Right lobe of liver (tissue), 6 donors: ENCODE results near the gene LRIT3. TPM values are rescaled to one million over a fixed set of nuclear protein-coding genes. Genes with fewer than 3 reads are reported as not detected.

Source experiments
- ATAC-seq, 4 donors: fragments of 200-7000 bp; cut with Tn5 transposase; one replicate each; pipeline ENCODE4 v1.9.1; 2020; ENCODE audit warnings: mild to moderate bottlenecking in 4 of 4, moderate library complexity in 4 of 4
- DNase-seq, 3 donors: peaks; one replicate each; pipeline ENCODE4 v3.0.0-alpha.2; 2020
- H3K27ac ChIP-seq, 3 donors: fragments of 200-600 bp; one replicate each; pipeline ENCODE4 v1.8.0; 2022
- H3K27me3 ChIP-seq, 2 donors: fragments of 200-600 bp; one replicate each; pipeline ENCODE4 v1.8.0; 2022
- H3K36me3 ChIP-seq, 4 donors: fragments of 200-600 bp; sonication (generic) in 1 of 4; one replicate each; pipeline versions ENCODE4 v1.5.1 to v1.8.0; 2017 to 2022; ENCODE audit warnings: control low read depth in 1 of 4
- H3K4me1 ChIP-seq, 4 donors: fragments of 200-600 bp; sonication (generic) in 1 of 4; one replicate each; pipeline versions ENCODE4 v1.5.1 to v1.8.0; 2017 to 2022; ENCODE audit warnings: control low read depth in 1 of 4
- H3K4me3 ChIP-seq, 3 donors: fragments of 200-600 bp; one replicate each; pipeline ENCODE4 v1.8.0; 2022
- H3K9me3 ChIP-seq, 4 donors: fragments of 200-600 bp; sonication (generic) in 1 of 4; one replicate each; pipeline versions ENCODE4 v1.5.1 to v1.8.0; 2017 to 2022; ENCODE audit warnings: control low read depth in 1 of 4
- CTCF ChIP-seq, 4 donors: fragments of 200-600 bp in 3 of 4; fragments of 450-650 bp in 1 of 4; IDR thresholded peaks; one replicate each; pipeline versions ENCODE4 v1.5.1 to v1.8.0; 2016 to 2022; ENCODE audit warnings: antibody characterized with exemption in 4 of 4, mild to moderate bottlenecking in 2 of 4
- POLR2A ChIP-seq: fragments of 450-650 bp; IDR thresholded peaks from one replicate; pipeline ENCODE4 v1.6.1; 2017; ENCODE audit warnings: antibody characterized with exemption, mild to moderate bottlenecking
- WGBS: methylation state at CpG from one replicate; pipeline ENCODE4 v1.1.6; 2018; ENCODE audit warnings: low coverage, low lambda C conversion rate; ENCODE audit not compliant: insufficient coverage; ENCODE audit errors: missing lambda C conversion rate; 5-methylcytosine and 5-hydroxymethylcytosine counted together
- intact Hi-C, 2 donors: fragments of 100-400 bp; cut with DNase I; formaldehyde crosslinking; loops; one replicate each; pipeline versions ENCODE4 v1.11.2 to v1.14.1; 2022
- total RNA-seq, 6 experiments: library from RNA; depleted of rRNA in 2 of 6; stranded (reverse); fragments of >200 nt in 2 of 6; fragmentation: NEBNext Ultra II Directional in 3 of 6; extraction: Animal tissue kit (Norgen Biotek cat#: 25700) in 3 of 6; gene quantifications; one replicate each; pipeline versions ENCODE4 v1.1.0 to v1.2.4, GENCODE V29; 2016 to 2023
- donor health status: DM: no; HTN: yes; CAD: no.
- donor health status: DM: no; HTN: no; CAD: no.
- donor health status: DM: no; HTN: no; CAD: no.
- donor health status: DM: no; HTN: yes; CAD: no.
- donor health status: DM: no; HTN: yes; CAD: no.

LRIT3 gene
- total RNA-seq, 6 experiments from 2014 or later, result 0.05 to 0.25 (median 0.15) TPM

- Histone ChIP-seq H3K27ac (no peak overlapping the region), H3K27me3 (no peaks in the 10 kb centered on the region), H3K36me3 (peaks cover 0 to 24% (median 9%) of the 10 kb centered on the region in 4 donors), H3K4me3 (no peak overlapping the region), H3K4me1 (peaks cover 0 to 11% (median 4%) of the 10 kb centered on the region in 4 donors), H3K9me3 (no peaks in the 10 kb centered on the region)
- WGBS, result 85% methylated on average over 2 of the region's 2 CpGs
- ATAC-seq (no peak), DNase-seq (no peak)
- intact Hi-C loops, result no loop called here
- TF ChIP-seq CTCF (IDR thresholded peaks at IDR 0.05) (no peak), POLR2A (no peak)
Measured at GRCh38 chr4:109820563-109820962, 27.3 kb upstream of the LRIT3 start.

GRCh38 chr4:109821185-109821584 is 26.7 kb upstream of the LRIT3 start:
- no peak for TF ChIP-seq CTCF (IDR thresholded peaks at IDR 0.05)
- TF ChIP-seq POLR2A, result no peak
- DNase-seq (no peak), ATAC-seq (no peak)
- Histone ChIP-seq H3K27me3 (no peaks in the 10 kb centered on the region), H3K9me3 (no peaks in the 10 kb centered on the region), H3K27ac (no peak overlapping the region), H3K4me1 (peaks cover 0 to 11% (median 4%) of the 10 kb centered on the region in 4 donors), H3K36me3 (peaks cover 0 to 24% (median 9%) of the 10 kb centered on the region in 4 donors), H3K4me3 (no peak overlapping the region)
- WGBS, result 66% methylated on average over 2 of the region's 2 CpGs
- intact Hi-C loops, result no loop called here

- Histone ChIP-seq H3K27ac (no peak overlapping the region), H3K9me3 (no peaks in the 10 kb centered on the region), H3K27me3 (no peaks in the 10 kb centered on the region), H3K36me3 (peaks cover 0 to 17% (median 6%) of the 10 kb centered on the region in 4 donors), H3K4me3 (no peak overlapping the region), H3K4me1 (no peaks in the 10 kb centered on the region)
- TF ChIP-seq CTCF (IDR thresholded peaks at IDR 0.05) (peak; percentile 54 to 65 (median 60)), POLR2A (no peak)
- no peak for DNase-seq
- intact Hi-C loops, result no loop called here
- ATAC-seq, result peak; percentile 63 to 76 (median 66)
Measured at GRCh38 chr4:109826719-109827118, 21.2 kb upstream of the LRIT3 start.

- 100% methylated on average over 2 of the region's 2 CpGs for WGBS
- intact Hi-C loops, result no loop called here
- no peaks in the 10 kb centered on the region for H3K4me1 ChIP-seq
- H3K4me3 ChIP-seq, result no peak within 1 kb of the TSS
- no peaks in the 10 kb centered on the region for H3K27me3 ChIP-seq
- H3K36me3 ChIP-seq, result peaks cover 0 to 13% (median 3%) of the 10 kb centered on the region in 4 donors
- no peak for TF ChIP-seq CTCF (IDR thresholded peaks at IDR 0.05)
- TF ChIP-seq POLR2A, result no peak
- no peak within 1 kb of the TSS for H3K27ac ChIP-seq
- ATAC-seq, result no peak
- DNase-seq, result no peak
- no peaks in the 10 kb centered on the region for H3K9me3 ChIP-seq
Measured at GRCh38 chr4:109827672-109828071, 20.2 kb upstream of the LRIT3 start, which contains the start of gene RRH. RRH (plus strand) TSS chr4:109827972; CDS start chr4:109828028, 56 bp downstream.

GRCh38 chr4:109833756-109834155 is 14.2 kb upstream of the LRIT3 start:
- Histone ChIP-seq H3K36me3 (no peaks in the 10 kb centered on the region), H3K27ac (no peak overlapping the region), H3K4me1 (no peaks in the 10 kb centered on the region), H3K4me3 (no peak overlapping the region), H3K9me3 (no peaks in the 10 kb centered on the region), H3K27me3 (no peaks in the 10 kb centered on the region)
- TF ChIP-seq POLR2A (no peak), CTCF (IDR thresholded peaks at IDR 0.05) (no peak)
- intact Hi-C loops, result no loop called here
- WGBS, result 68% methylated on average over 4 of the region's 4 CpGs
- no peak for DNase-seq
- no peak for ATAC-seq
